ENCODE measurements around the gene KSR1.
"Not testable (repeated sequence)": the region's sequence is repeated elsewhere in the genome, so short reads cannot be mapped to it uniquely, and the experiment has no call there.

The KSR1 gene

GRCh38 chr17:27621942-27622559 lies 165.8 kb downstream of the KSR1 start:
- no peak overlapping the region for H3K4me3 ChIP-seq (ENCODE audit: low read depth, low read length)
- no peak overlapping the region for H3K9ac ChIP-seq (ENCODE audit: low read length)
- no peaks in the 10 kb centered on the region for H3K27me3 ChIP-seq (ENCODE audit: control insufficient read depth, insufficient read depth, low read length)
- no peaks in the 10 kb centered on the region for H3K9me3 ChIP-seq (ENCODE audit: control insufficient read depth, insufficient read depth, low read depth, low read length)
- no peaks in the 10 kb centered on the region for H3K4me1 ChIP-seq (ENCODE audit: control insufficient read depth, insufficient read depth, low read length)
- peaks cover 74% of the 10 kb centered on the region for H3K36me3 ChIP-seq (ENCODE audit: control insufficient read depth, insufficient read depth, low read length)
- H3K27ac ChIP-seq (ENCODE audit: low read depth, low read length) = no peak overlapping the region

DNA sequence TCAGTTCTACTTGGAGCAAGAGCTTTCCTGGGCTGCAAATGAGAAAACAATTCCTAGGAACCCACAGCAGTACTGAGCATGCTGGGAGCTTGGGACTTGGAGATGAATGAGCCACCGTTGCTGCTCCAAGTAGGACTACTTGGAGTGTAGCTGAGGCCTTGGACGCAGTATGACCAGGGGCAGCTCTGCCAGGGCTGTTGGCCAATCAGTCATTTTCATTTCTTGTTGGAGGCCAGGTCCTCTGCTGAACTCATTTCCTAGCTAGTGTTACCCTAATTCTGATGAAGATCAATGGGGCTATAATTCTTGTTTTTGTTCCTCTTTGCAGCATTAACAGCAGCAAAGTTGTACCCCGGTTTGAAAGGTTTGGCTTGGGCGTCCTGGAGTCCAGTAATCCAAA lies 166.7 kb downstream of the KSR1 start:
- Histone ChIP-seq H3K4me3 (ENCODE audit: low read depth, low read length) (no peak overlapping the region), H3K4me1 (ENCODE audit: control insufficient read depth, insufficient read depth, low read length) (no peaks in the 10 kb centered on the region), H3K9me3 (ENCODE audit: control insufficient read depth, insufficient read depth, low read depth, low read length) (no peaks in the 10 kb centered on the region), H3K9ac (ENCODE audit: low read length) (no peak overlapping the region), H3K27ac (ENCODE audit: low read depth, low read length) (no peak overlapping the region), H3K36me3 (ENCODE audit: control insufficient read depth, insufficient read depth, low read length) (peaks cover 66% of the 10 kb centered on the region), H3K27me3 (ENCODE audit: control insufficient read depth, insufficient read depth, low read length) (no peaks in the 10 kb centered on the region)

GRCh38 chr17:27623614-27624013 lies 167.4 kb downstream of the KSR1 start:
- H3K4me1 ChIP-seq (ENCODE audit: control insufficient read depth, insufficient read depth, low read length) = no peaks in the 10 kb centered on the region
- no peaks in the 10 kb centered on the region for H3K27me3 ChIP-seq (ENCODE audit: control insufficient read depth, insufficient read depth, low read length)
- no peak overlapping the region for H3K4me3 ChIP-seq (ENCODE audit: low read depth, low read length)
- no peak overlapping the region for H3K9ac ChIP-seq (ENCODE audit: low read length)
- H3K36me3 ChIP-seq (ENCODE audit: control insufficient read depth, insufficient read depth, low read length) = peaks cover 60% of the 10 kb centered on the region
- no peaks in the 10 kb centered on the region for H3K9me3 ChIP-seq (ENCODE audit: control insufficient read depth, insufficient read depth, low read depth, low read length)
- no peak overlapping the region for H3K27ac ChIP-seq (ENCODE audit: low read depth, low read length)

- H3K36me3 ChIP-seq (ENCODE audit: control insufficient read depth, insufficient read depth, low read length) = peaks cover 56% of the 10 kb centered on the region
- no peaks in the 10 kb centered on the region for H3K9me3 ChIP-seq (ENCODE audit: control insufficient read depth, insufficient read depth, low read depth, low read length)
- H3K4me1 ChIP-seq (ENCODE audit: control insufficient read depth, insufficient read depth, low read length) = no peaks in the 10 kb centered on the region
- no peak overlapping the region for H3K9ac ChIP-seq (ENCODE audit: low read length)
- no peak overlapping the region for H3K27ac ChIP-seq (ENCODE audit: low read depth, low read length)
- H3K27me3 ChIP-seq (ENCODE audit: control insufficient read depth, insufficient read depth, low read length) = no peaks in the 10 kb centered on the region
- no peak overlapping the region for H3K4me3 ChIP-seq (ENCODE audit: low read depth, low read length)
Observed at GRCh38 chr17:27624539-27624938, 168.3 kb downstream of the KSR1 start.

DNA sequence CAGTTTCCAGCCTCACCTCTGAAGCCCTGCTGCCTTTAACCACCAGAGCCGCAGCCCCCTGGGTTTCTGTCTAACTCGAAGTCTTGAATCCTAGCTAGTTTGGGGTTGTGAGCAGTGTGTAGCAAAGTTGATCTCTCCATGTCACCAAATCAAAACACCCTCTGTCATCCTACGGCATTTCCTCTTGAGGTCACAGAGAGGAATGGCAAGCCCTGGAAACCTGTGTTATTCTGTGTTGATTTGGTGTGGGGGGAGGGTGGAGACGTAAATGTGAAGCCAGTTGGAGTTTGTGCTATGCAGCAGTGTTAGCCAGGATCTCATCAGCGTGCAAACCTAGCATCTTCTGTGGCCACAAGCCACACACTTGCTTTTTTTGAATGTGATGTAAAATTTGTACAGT lies 169.6 kb downstream of the KSR1 start:
- H3K9ac ChIP-seq (ENCODE audit: low read length) = no peak overlapping the region
- H3K27me3 ChIP-seq (ENCODE audit: control insufficient read depth, insufficient read depth, low read length) = no peaks in the 10 kb centered on the region
- H3K9me3 ChIP-seq (ENCODE audit: control insufficient read depth, insufficient read depth, low read depth, low read length) = no peaks in the 10 kb centered on the region
- H3K36me3 ChIP-seq (ENCODE audit: control insufficient read depth, insufficient read depth, low read length) = peaks cover 47% of the 10 kb centered on the region
- no peak overlapping the region for H3K4me3 ChIP-seq (ENCODE audit: low read depth, low read length)
- H3K4me1 ChIP-seq (ENCODE audit: control insufficient read depth, insufficient read depth, low read length) = no peaks in the 10 kb centered on the region
- H3K27ac ChIP-seq (ENCODE audit: low read depth, low read length) = no peak overlapping the region

- no peaks in the 10 kb centered on the region; the same call in 1 of the 2 replicates for H3K4me1 ChIP-seq (ENCODE audit: control insufficient read depth, insufficient read depth, low read length)
- H3K27ac ChIP-seq (ENCODE audit: low read depth, low read length) = no peak overlapping the region
- peaks cover 35% of the 10 kb centered on the region for H3K36me3 ChIP-seq (ENCODE audit: control insufficient read depth, insufficient read depth, low read length)
- no peaks in the 10 kb centered on the region for H3K27me3 ChIP-seq (ENCODE audit: control insufficient read depth, insufficient read depth, low read length)
- no peaks in the 10 kb centered on the region for H3K9me3 ChIP-seq (ENCODE audit: control insufficient read depth, insufficient read depth, low read depth, low read length)
- no peak overlapping the region for H3K4me3 ChIP-seq (ENCODE audit: low read depth, low read length)
- no peak overlapping the region for H3K9ac ChIP-seq (ENCODE audit: low read length)
Observed at GRCh38 chr17:27627514-27627913, 171.3 kb downstream of the KSR1 start.

GRCh38 chr17:27628376-27628775 lies 172.1 kb downstream of the KSR1 start:
- Histone ChIP-seq H3K4me3 (ENCODE audit: low read depth, low read length) (no peak overlapping the region), H3K4me1 (ENCODE audit: control insufficient read depth, insufficient read depth, low read length) (no peaks in the 10 kb centered on the region; the same call in 1 of the 2 replicates), H3K27ac (ENCODE audit: low read depth, low read length) (no peak overlapping the region), H3K27me3 (ENCODE audit: control insufficient read depth, insufficient read depth, low read length) (no peaks in the 10 kb centered on the region), H3K9me3 (ENCODE audit: control insufficient read depth, insufficient read depth, low read depth, low read length) (no peaks in the 10 kb centered on the region), H3K9ac (ENCODE audit: low read length) (no peak overlapping the region), H3K36me3 (ENCODE audit: control insufficient read depth, insufficient read depth, low read length) (peaks cover 26% of the 10 kb centered on the region)

DNA sequence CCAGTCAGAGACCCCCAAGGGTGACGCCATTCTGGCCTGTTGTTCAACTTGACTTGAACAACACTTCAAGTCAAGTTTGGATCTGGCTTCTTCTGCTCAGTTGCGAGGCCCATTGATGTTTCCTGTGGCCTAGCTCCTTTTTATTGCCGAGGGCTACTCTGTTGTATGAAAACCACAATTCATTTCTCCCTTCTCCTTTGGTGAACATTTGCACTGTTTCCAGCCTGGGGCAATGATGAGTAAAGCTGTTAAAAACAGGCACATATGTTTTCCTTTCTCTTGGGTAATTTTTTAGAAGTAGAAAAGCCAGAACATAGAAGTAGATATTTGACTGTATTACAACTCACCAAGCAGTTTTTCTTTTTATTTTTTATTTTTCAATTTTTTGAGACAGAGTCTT lies 173.0 kb downstream of the KSR1 start:
- H3K4me3 ChIP-seq (ENCODE audit: low read depth, low read length); H3K9ac ChIP-seq (ENCODE audit: low read length); H3K27ac ChIP-seq (ENCODE audit: low read depth, low read length); H3K9me3 ChIP-seq (ENCODE audit: control insufficient read depth, insufficient read depth, low read depth, low read length); H3K4me1 ChIP-seq (ENCODE audit: control insufficient read depth, insufficient read depth, low read length); H3K27me3 ChIP-seq (ENCODE audit: control insufficient read depth, insufficient read depth, low read length): not testable (repeated sequence)
- peaks cover 17% of the 10 kb centered on the region; the same call in 1 of the 2 replicates for H3K36me3 ChIP-seq (ENCODE audit: control insufficient read depth, insufficient read depth, low read length)

- no peak within 1 kb of the TSS for H3K4me3 ChIP-seq (ENCODE audit: low read depth, low read length)
- H3K36me3 ChIP-seq (ENCODE audit: control insufficient read depth, insufficient read depth, low read length) = peaks cover 8% of the 10 kb centered on the region; the same call in 1 of the 2 replicates
- H3K9me3 ChIP-seq (ENCODE audit: control insufficient read depth, insufficient read depth, low read depth, low read length) = no peaks in the 10 kb centered on the region
- no peak within 1 kb of the TSS for H3K9ac ChIP-seq (ENCODE audit: low read length)
- no peak within 1 kb of the TSS for H3K27ac ChIP-seq (ENCODE audit: low read depth, low read length)
- H3K27me3 ChIP-seq (ENCODE audit: control insufficient read depth, insufficient read depth, low read length) = no peaks in the 10 kb centered on the region
- no peaks in the 10 kb centered on the region; the same call in 1 of the 2 replicates for H3K4me1 ChIP-seq (ENCODE audit: control insufficient read depth, insufficient read depth, low read length)
Observed at GRCh38 chr17:27630607-27631410, 174.6 kb downstream of the KSR1 start, which contains the start of gene LGALS9. TSS of gene LGALS9 (plus strand) at chr17:27631188. CDS start at chr17:27631266, 78 bp downstream.

DNA sequence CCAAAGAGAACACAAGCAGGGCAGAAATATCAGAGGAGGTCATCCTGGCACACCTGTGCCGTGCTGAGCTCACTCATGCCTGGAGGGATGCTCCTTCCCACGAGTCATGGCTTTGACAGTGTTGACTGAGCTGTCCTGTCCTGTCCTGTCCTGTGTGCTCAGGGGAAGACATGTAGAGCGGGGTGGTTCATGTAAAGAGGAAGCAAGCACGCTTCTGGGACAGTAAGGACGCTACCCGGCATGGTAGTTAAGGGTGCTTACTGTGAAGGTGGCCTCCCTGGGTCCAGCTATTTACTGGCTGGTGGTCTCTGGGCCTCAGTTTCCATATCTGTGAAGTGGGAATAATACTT lies 175.1 kb downstream of the KSR1 start:
- no peaks in the 10 kb centered on the region for H3K9me3 ChIP-seq (ENCODE audit: control insufficient read depth, insufficient read depth, low read depth, low read length)
- no peaks in the 10 kb centered on the region for H3K27me3 ChIP-seq (ENCODE audit: control insufficient read depth, insufficient read depth, low read length)
- no peak overlapping the region for H3K27ac ChIP-seq (ENCODE audit: low read depth, low read length)
- H3K9ac ChIP-seq (ENCODE audit: low read length) = no peak overlapping the region
- H3K4me1 ChIP-seq (ENCODE audit: control insufficient read depth, insufficient read depth, low read length) = no peaks in the 10 kb centered on the region; the same call in 1 of the 2 replicates
- no peak overlapping the region for H3K4me3 ChIP-seq (ENCODE audit: low read depth, low read length)
- H3K36me3 ChIP-seq (ENCODE audit: control insufficient read depth, insufficient read depth, low read length) = peaks cover 4% of the 10 kb centered on the region; the same call in 1 of the 2 replicates

All from HUES6 (cell line).